GM20000 (cell line): ENCODE measurements around the gene SPRYD3.

Experiments used
- DNase-seq: peaks from one replicate; pipeline ENCODE4 v3.0.0; 2012; ENCODE audit warnings: low spot score
- TF ChIP-seq, protein P1 (sequence below): IDR thresholded peaks from 2 replicates; pipeline ENCODE4 v1.5.1; 2012; ENCODE audit warnings: mild to moderate bottlenecking, control low read depth; ENCODE audit errors: extremely low read depth, missing control alignments

SPRYD3 gene

DNA sequence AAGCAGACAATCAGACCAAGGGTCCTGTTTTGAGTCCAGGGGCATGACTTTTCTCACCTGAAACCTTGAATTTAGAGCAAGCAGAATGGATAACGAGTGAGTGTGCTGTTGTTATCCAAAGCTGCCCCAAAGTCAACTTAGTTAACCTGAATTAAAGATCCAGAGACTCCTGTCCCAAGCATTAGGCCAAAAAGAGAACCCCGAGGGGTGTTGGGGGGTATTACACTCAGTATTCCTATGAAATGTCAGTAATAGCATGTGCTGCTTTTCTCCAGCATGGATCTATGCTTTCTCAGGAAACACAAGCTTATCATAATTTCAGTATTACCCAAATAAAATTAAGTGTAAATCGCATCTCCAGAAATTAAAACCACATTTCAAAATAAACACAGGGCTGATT, 53.9 kb downstream of the SPRYD3 start:
- TF ChIP-seq, protein P1, sequence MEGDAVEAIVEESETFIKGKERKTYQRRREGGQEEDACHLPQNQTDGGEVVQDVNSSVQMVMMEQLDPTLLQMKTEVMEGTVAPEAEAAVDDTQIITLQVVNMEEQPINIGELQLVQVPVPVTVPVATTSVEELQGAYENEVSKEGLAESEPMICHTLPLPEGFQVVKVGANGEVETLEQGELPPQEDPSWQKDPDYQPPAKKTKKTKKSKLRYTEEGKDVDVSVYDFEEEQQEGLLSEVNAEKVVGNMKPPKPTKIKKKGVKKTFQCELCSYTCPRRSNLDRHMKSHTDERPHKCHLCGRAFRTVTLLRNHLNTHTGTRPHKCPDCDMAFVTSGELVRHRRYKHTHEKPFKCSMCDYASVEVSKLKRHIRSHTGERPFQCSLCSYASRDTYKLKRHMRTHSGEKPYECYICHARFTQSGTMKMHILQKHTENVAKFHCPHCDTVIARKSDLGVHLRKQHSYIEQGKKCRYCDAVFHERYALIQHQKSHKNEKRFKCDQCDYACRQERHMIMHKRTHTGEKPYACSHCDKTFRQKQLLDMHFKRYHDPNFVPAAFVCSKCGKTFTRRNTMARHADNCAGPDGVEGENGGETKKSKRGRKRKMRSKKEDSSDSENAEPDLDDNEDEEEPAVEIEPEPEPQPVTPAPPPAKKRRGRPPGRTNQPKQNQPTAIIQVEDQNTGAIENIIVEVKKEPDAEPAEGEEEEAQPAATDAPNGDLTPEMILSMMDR = no peak

DNA sequence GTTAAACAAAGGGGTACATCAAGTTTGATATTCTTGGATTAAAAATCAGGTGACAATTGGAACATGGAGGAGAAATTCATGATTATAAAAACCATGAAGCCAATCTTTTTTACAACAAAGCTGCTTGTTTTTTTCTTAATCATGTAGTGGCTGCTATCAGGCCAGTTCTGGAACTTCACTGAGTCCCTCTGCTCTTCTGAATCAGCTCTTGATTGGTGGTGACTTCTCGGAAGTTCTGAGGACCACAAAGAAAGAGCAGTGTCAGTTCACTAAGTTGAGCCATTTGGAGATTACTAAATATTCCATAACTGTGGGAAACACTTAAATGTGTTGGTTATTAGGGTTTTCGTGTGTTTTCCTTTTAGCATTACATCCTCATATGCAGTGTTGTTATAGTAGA, 64.5 kb downstream of the SPRYD3 start:
- TF ChIP-seq, protein P1 = no peak
- DNase-seq = no peak

More for the DNA sequence above, 53.9 kb downstream of the SPRYD3 start:
- no peak for DNase-seq
